OCI-LY7 (cell line): ENCODE data around the gene SLX4IP. TPM values are rescaled to one million over a fixed set of nuclear protein-coding genes. Genes with fewer than 3 reads are reported as not detected.

Experiments
- BruUV-seq: library from RNA; stranded (reverse); fragments of 400-500 nt; replicated peaks from 2 replicates; lab custom pipeline; 2021; lab: Mats Ljungman, UMichigan
- CTCF ChIA-PET: fragments of 300-600 bp; sonication (Branson Sonifier 250); formaldehyde crosslinking; loops from one replicate; lab custom pipeline; 2022; ENCODE audit warnings: antibody characterized with exemption; ENCODE audit not compliant: unreplicated experiment; lab: Charles Lee
- POLR2A ChIA-PET: fragments of 300-600 bp; sonication (Branson Sonifier 250); formaldehyde crosslinking; loops from one replicate; lab custom pipeline; 2022; ENCODE audit warnings: antibody characterized with exemption; lab: Charles Lee
- DNase-seq: peaks from one replicate; pipeline ENCODE4 v3.0.0-alpha.2; 2015; ENCODE audit warnings: low spot score
- H2AFZ ChIP-seq: fragments of 200-600 bp; sonication (generic), shearing (Covaris generic); 2 replicates; pipeline ENCODE4 v1.6.1; 2014; ENCODE audit warnings: mild to moderate bottlenecking, antibody characterized with exemption, low read length, moderate library complexity
- H3K27ac ChIP-seq: fragments of 200-600 bp; sonication (generic); 2 replicates; pipeline ENCODE4 v1.5.1; 2014; ENCODE audit warnings: mixed run types, low read depth, mild to moderate bottlenecking, moderate library complexity, low read length, inconsistent platforms; ENCODE audit not compliant: poor library complexity, severe bottlenecking
- H3K36me3 ChIP-seq: fragments of 200-600 bp; sonication (generic); 2 replicates; pipeline ENCODE4 v1.6.1; 2014; ENCODE audit warnings: mild to moderate bottlenecking, antibody characterized with exemption, low read length, moderate library complexity, mixed read lengths; ENCODE audit not compliant: insufficient read depth
- H3K4me1 ChIP-seq: fragments of 200-600 bp; sonication (generic); 2 replicates; pipeline ENCODE4 v1.5.1; 2014; ENCODE audit warnings: mild to moderate bottlenecking, low read length; ENCODE audit not compliant: insufficient read depth, poor library complexity, severe bottlenecking
- H3K4me2 ChIP-seq: fragments of 200-600 bp; sonication (generic); 2 replicates; pipeline ENCODE4 v1.6.1; 2014; ENCODE audit warnings: mild to moderate bottlenecking, low read length
- H3K4me3 ChIP-seq: fragments of 200-600 bp; sonication (generic); 2 replicates; pipeline ENCODE4 v1.5.1; 2014; ENCODE audit warnings: mild to moderate bottlenecking, low read depth, low read length; ENCODE audit not compliant: poor library complexity, severe bottlenecking
- H3K79me2 ChIP-seq: fragments of 200-600 bp; sonication (generic); 2 replicates; pipeline ENCODE4 v1.6.1; 2016; ENCODE audit warnings: low read depth, mild to moderate bottlenecking, low read length, moderate library complexity, mixed read lengths; ENCODE audit not compliant: insufficient read depth
- H3K9me2 ChIP-seq: fragments of 200-600 bp; sonication (generic); 2 replicates; pipeline ENCODE4 v1.6.1; 2016; ENCODE audit warnings: mild to moderate bottlenecking, low read length, mixed read lengths; ENCODE audit not compliant: insufficient read depth
- H3K9me3 ChIP-seq: fragments of 200-600 bp; sonication (generic); 2 replicates; pipeline ENCODE4 v1.6.1; 2014; ENCODE audit warnings: mild to moderate bottlenecking, mixed run types, low read length, mixed read lengths
- H4K20me1 ChIP-seq: fragments of 200-600 bp; sonication (generic); 2 replicates; pipeline ENCODE4 v1.6.1; 2014; ENCODE audit warnings: mild to moderate bottlenecking, antibody characterized with exemption, low read length, moderate library complexity, mixed read lengths; ENCODE audit not compliant: insufficient read depth
- CTCF ChIP-seq: fragments of 200-600 bp; sonication (generic); conservative IDR thresholded peaks from 2 replicates; pipeline ENCODE4 v1.5.1; 2014; ENCODE audit warnings: mild to moderate bottlenecking, antibody characterized with exemption, low read length, moderate library complexity, mixed read lengths
- EZH2phosphoT487 ChIP-seq: fragments of 200-600 bp; sonication (generic); IDR thresholded peaks from 2 replicates; pipeline ENCODE4 v1.6.1; 2018; ENCODE audit warnings: low read depth, borderline replicate concordance, mild to moderate bottlenecking, mixed run types, antibody characterized with exemption, low read length, moderate library complexity, mixed read lengths
- intact Hi-C: fragments of 100-400 bp; cut with micrococcal nuclease; formaldehyde crosslinking; loops from one replicate; pipeline ENCODE4 v1.10.0; 2022; ENCODE audit not compliant: unreplicated experiment
- total RNA-seq, 2 experiments: library from RNA; depleted of rRNA in 1 of 2; stranded (reverse); fragments of >200 nt in 1 of 2; shearing (Covaris generic) in 1 of 2; gene quantifications; 2 replicates each; pipeline ENCODE4 v1.2.3, GENCODE V29; 2014 to 2022

Gene SLX4IP
- total RNA-seq, 2 experiments from 2014 or later: 4.1 to 9.2 TPM

GRCh38 chr20:10478205-10478604, 43.1 kb downstream of the SLX4IP start:
- no peak overlapping the region for H3K4me3 ChIP-seq
- H3K9me3 ChIP-seq: no peaks in the 10 kb centered on the region
- H3K9me2 ChIP-seq: no peaks in the 10 kb centered on the region
- H3K36me3 ChIP-seq: no peaks in the 10 kb centered on the region
- intact Hi-C loops: loop anchor here (5.0 kb wide), 1 partner anchor 194 kb away; the partner anchor contains the start of gene JAG1
- no TSS peak for BruUV-seq
- no peaks in the 10 kb centered on the region for H3K79me2 ChIP-seq
- no peak overlapping the region for H2AFZ ChIP-seq
- CTCF ChIA-PET: interaction anchor here (0.6 kb wide), 1 partner anchor 12 kb away, joined by 3 read pairs; no protein-coding TSS in a partner anchor
- POLR2A ChIA-PET: interaction anchor here (0.5 to 1.4 kb wide), 3 partner anchors 10 to 179 kb away, joined by 3 to 5 read pairs (median 4); no protein-coding TSS in a partner anchor
- H4K20me1 ChIP-seq: peaks cover 3% of the 10 kb centered on the region; the same call in 1 of the 2 replicates
- no peak overlapping the region for H3K27ac ChIP-seq
- TF ChIP-seq CTCF (no peak), EZH2phosphoT487 (no peak)
- no peak overlapping the region for H3K4me2 ChIP-seq
- H3K4me1 ChIP-seq: peaks cover 19% of the 10 kb centered on the region
- DNase-seq: no peak

- TF ChIP-seq CTCF: no peak
- TF ChIP-seq EZH2phosphoT487: no peak
- no peak overlapping the region for H3K4me3 ChIP-seq
- no peak overlapping the region for H3K4me2 ChIP-seq
- no peak overlapping the region for H2AFZ ChIP-seq
- H4K20me1 ChIP-seq: peaks cover 3% of the 10 kb centered on the region; the same call in 1 of the 2 replicates
- peaks cover 19% of the 10 kb centered on the region for H3K4me1 ChIP-seq
- no peak for DNase-seq
- no peak overlapping the region for H3K27ac ChIP-seq
- CTCF ChIA-PET: no interaction called here
- H3K79me2 ChIP-seq: no peaks in the 10 kb centered on the region
- POLR2A ChIA-PET: interaction anchor here (1.4 kb wide), 2 partner anchors 10 to 20 kb away, joined by 3 to 4 read pairs; no protein-coding TSS in a partner anchor
- no TSS peak for BruUV-seq
- H3K9me3 ChIP-seq: no peaks in the 10 kb centered on the region
- no peaks in the 10 kb centered on the region for H3K36me3 ChIP-seq
- H3K9me2 ChIP-seq: no peaks in the 10 kb centered on the region
- intact Hi-C loops: loop anchor here (5.0 kb wide), 1 partner anchor 193 kb away; the partner anchor contains the start of gene JAG1
These were observed 43.8 kb downstream of the SLX4IP start for GRCh38 chr20:10478930-10479329.

- no peaks in the 10 kb centered on the region for H3K79me2 ChIP-seq
- no peaks in the 10 kb centered on the region for H4K20me1 ChIP-seq
- no peak overlapping the region for H3K4me3 ChIP-seq
- no peak overlapping the region for H3K4me2 ChIP-seq
- H2AFZ ChIP-seq: no peak overlapping the region
- no peaks in the 10 kb centered on the region for H3K36me3 ChIP-seq
- intact Hi-C loops: no loop called here
- peaks cover 4% of the 10 kb centered on the region for H3K4me1 ChIP-seq
- ChIA-PET POLR2A (no interaction called here), CTCF (no interaction called here)
- no peak for DNase-seq
- no TSS peak for BruUV-seq
- TF ChIP-seq EZH2phosphoT487: no peak
- no peak for TF ChIP-seq CTCF
- H3K9me2 ChIP-seq: no peaks in the 10 kb centered on the region
- no peak overlapping the region for H3K27ac ChIP-seq
- H3K9me3 ChIP-seq: no peaks in the 10 kb centered on the region
These were observed 46.6 kb downstream of the SLX4IP start for GRCh38 chr20:10481676-10482075.
